Fibroblast of lung (primary cell): Measurements from ENCODE around the gene ACACB. TPM values are rescaled to one million over a fixed set of nuclear protein-coding genes. Genes with fewer than 3 reads are reported as not detected.

Experiments used
- DNase-seq, 2 donors: peaks; one replicate each; pipeline versions ENCODE4 v3.0.0 to v3.0.0-alpha.2; 2010; ENCODE audit warnings: low read depth in 2 of 2
- H2AFZ ChIP-seq: 2 replicates; pipeline ENCODE4 v1.5.1; 2012; ENCODE audit warnings: low read length, control low read depth, inconsistent platforms
- H3K27ac ChIP-seq: 2 replicates; pipeline ENCODE4 v1.5.1; 2011; ENCODE audit warnings: low read length, control low read depth; ENCODE audit not compliant: insufficient read depth
- H3K27me3 ChIP-seq: 2 replicates; pipeline ENCODE4 v1.5.1; 2011; ENCODE audit warnings: mild to moderate bottlenecking, low read length; ENCODE audit not compliant: control insufficient read depth, insufficient read depth
- H3K36me3 ChIP-seq: 2 replicates; pipeline ENCODE4 v1.5.1; 2011; ENCODE audit warnings: low read length; ENCODE audit not compliant: control insufficient read depth, insufficient read depth
- H3K4me1 ChIP-seq: 2 replicates; pipeline ENCODE4 v1.5.1; 2011; ENCODE audit warnings: low read length; ENCODE audit not compliant: control insufficient read depth, insufficient read depth; ENCODE audit errors: extremely low read depth
- H3K4me2 ChIP-seq: 2 replicates; pipeline ENCODE4 v1.5.1; 2011; ENCODE audit warnings: low read length, control low read depth; ENCODE audit not compliant: insufficient read depth; ENCODE audit errors: extremely low read depth
- H3K4me3 ChIP-seq, 4 experiments: fragments of 200-600 bp in 1 of 4; sonication (generic) in 1 of 4; replicated peaks in 1 of 4; 2 replicates each; pipeline ENCODE4 v1.5.1; 2011 to 2016; ENCODE audit warnings: low read length in 4 of 4, low read depth in 3 of 4, mild to moderate bottlenecking in 3 of 4, control low read depth in 2 of 4, inconsistent platforms in 1 of 4, mixed read lengths in 1 of 4; ENCODE audit not compliant: insufficient read depth in 1 of 4; ENCODE audit errors: control extremely low read depth in 1 of 4
- H3K79me2 ChIP-seq: 2 replicates; pipeline ENCODE4 v1.5.1; 2012; ENCODE audit warnings: mild to moderate bottlenecking, low read length, inconsistent platforms; ENCODE audit not compliant: control insufficient read depth, insufficient read depth
- H3K9ac ChIP-seq: 2 replicates; pipeline ENCODE4 v1.5.1; 2011; ENCODE audit warnings: mild to moderate bottlenecking, low read length, control low read depth; ENCODE audit not compliant: insufficient read depth
- H3K9me3 ChIP-seq: 2 replicates; pipeline ENCODE4 v1.5.1; 2012; ENCODE audit warnings: low read depth, low read length; ENCODE audit not compliant: control insufficient read depth, insufficient read depth
- H4K20me1 ChIP-seq: 2 replicates; pipeline ENCODE4 v1.5.1; 2011; ENCODE audit warnings: low read length; ENCODE audit not compliant: control insufficient read depth, insufficient read depth; ENCODE audit errors: extremely low read depth
- CTCF ChIP-seq, 2 donors: IDR thresholded peaks in 1 of 2; conservative IDR thresholded peaks in 1 of 2; 1 replicate in 1 of 2; 2 replicates in 1 of 2; pipeline ENCODE4 v1.5.1; 2011 to 2012; ENCODE audit warnings: low read length in 2 of 2, control low read depth in 1 of 2, inconsistent platforms in 1 of 2, low read depth in 1 of 2, mild to moderate bottlenecking in 1 of 2
- EZH2 ChIP-seq: IDR thresholded peaks from 2 replicates; pipeline ENCODE4 v1.5.1; 2012; ENCODE audit warnings: low read length, control low read depth, mild to moderate bottlenecking; ENCODE audit errors: missing control alignments
- polyA plus RNA-seq, 2 donors: library from polyadenylated mRNA; depleted of rRNA in 1 of 2; stranded (reverse) in 1 of 2; unstranded in 1 of 2; fragments of >200 nt; gene quantifications; 2 replicates each; pipeline ENCODE4 v1.2.1, GENCODE V29; 2011 to 2012; ENCODE audit warnings: missing spikeins in 1 of 2
- total RNA-seq: library from RNA; depleted of rRNA; stranded (reverse); fragments of >200 nt; gene quantifications from 2 replicates; pipeline ENCODE4 v1.2.1, GENCODE V29; 2014

The ACACB gene
- total and polyA plus RNA-seq, 2 donors (not counting 1 experiment from before 2014, with no cell fraction given): 1.5 to 9.1 TPM

- TF ChIP-seq EZH2 (no peak), CTCF (conservative IDR thresholded peaks at IDR 0.05 in 1 of 2, IDR thresholded peaks at IDR 0.05 in 1 of 2; ENCODE audit: low read depth in 1 of 2, low read length in 2 of 2) (no peak)
- Histone ChIP-seq H3K79me2 (no peaks in the 10 kb centered on the region), H3K27me3 (no peaks in the 10 kb centered on the region), H2AFZ (no peak overlapping the region), H3K9me3 (no peaks in the 10 kb centered on the region), H3K9ac (no peak overlapping the region), H3K4me3 (no peak overlapping the region), H3K36me3 (no peaks in the 10 kb centered on the region), H4K20me1 (no peaks in the 10 kb centered on the region), H3K4me2 (no peak overlapping the region), H3K4me1 (no peaks in the 10 kb centered on the region), H3K27ac (no peak overlapping the region)
- DNase-seq: no peak
These were observed 129.8 kb downstream of the ACACB start for GRCh38 chr12:109246221-109246620.

- Histone ChIP-seq H3K27me3 (no peaks in the 10 kb centered on the region), H3K9ac (no peak overlapping the region), H3K9me3 (no peaks in the 10 kb centered on the region), H3K4me2 (no peak overlapping the region), H3K4me1 (no peaks in the 10 kb centered on the region), H3K79me2 (no peaks in the 10 kb centered on the region), H2AFZ (no peak overlapping the region), H3K4me3 (no peak overlapping the region), H4K20me1 (no peaks in the 10 kb centered on the region), H3K27ac (no peak overlapping the region), H3K36me3 (no peaks in the 10 kb centered on the region)
- TF ChIP-seq CTCF (conservative IDR thresholded peaks at IDR 0.05 in 1 of 2, IDR thresholded peaks at IDR 0.05 in 1 of 2; ENCODE audit: low read depth in 1 of 2, low read length in 2 of 2) (no peak), EZH2 (no peak)
- no peak for DNase-seq
These were observed 131.7 kb downstream of the ACACB start for GRCh38 chr12:109247831-109248654.

- no peak overlapping the region for H3K9ac ChIP-seq
- H3K79me2 ChIP-seq: no peaks in the 10 kb centered on the region
These were observed 134.1 kb downstream of the ACACB start for GRCh38 chr12:109250523-109250922.

More at GRCh38 chr12:109250523-109250922, 134.1 kb downstream of the ACACB start:
- Histone ChIP-seq H4K20me1 (no peaks in the 10 kb centered on the region), H3K36me3 (no peaks in the 10 kb centered on the region), H3K4me2 (no peak overlapping the region), H2AFZ (no peak overlapping the region), H3K4me3 (no peak overlapping the region), H3K4me1 (no peaks in the 10 kb centered on the region), H3K27me3 (no peaks in the 10 kb centered on the region), H3K9me3 (no peaks in the 10 kb centered on the region), H3K27ac (no peak overlapping the region)
- TF ChIP-seq EZH2 (no peak), CTCF (conservative IDR thresholded peaks at IDR 0.05 in 1 of 2, IDR thresholded peaks at IDR 0.05 in 1 of 2; ENCODE audit: low read depth in 1 of 2, low read length in 2 of 2) (no peak)
- no peak for DNase-seq
